Common myeloid progenitor, CD34-positive (primary cell): Measurements from ENCODE around the gene MID1.

ENCODE experiments used
- CTCF ChIA-PET: fragments of 350-600 bp; sonication (Branson Sonifier 250); formaldehyde crosslinking; loops from one replicate; lab custom pipeline; 2021; ENCODE audit warnings: antibody characterized with exemption; lab: Charles Lee
- POLR2A ChIA-PET: fragments of 350-600 bp; sonication (Branson Sonifier 250); formaldehyde crosslinking; loops from one replicate; lab custom pipeline; 2021; ENCODE audit warnings: antibody characterized with exemption; lab: Charles Lee
- DNase-seq, 3 donors: peaks; one replicate each; pipeline versions ENCODE4 v3.0.0 to v3.0.0-alpha.2; 2013
- H3K27ac ChIP-seq, 2 experiments: 1 replicate in 1 of 2; 2 replicates in 1 of 2; pipeline ENCODE4 v1.7.0; 2013; ENCODE audit warnings: inconsistent platforms in 2 of 2, low read length in 2 of 2, mild to moderate bottlenecking in 2 of 2, low read depth in 1 of 2, moderate library complexity in 1 of 2; ENCODE audit not compliant: severe bottlenecking in 2 of 2, insufficient read depth in 1 of 2, poor library complexity in 1 of 2
- H3K27me3 ChIP-seq, 5 experiments: replicated peaks in 2 of 5; 1 replicate in 3 of 5; 2 replicates in 2 of 5; pipeline versions ENCODE4 v1.6.1 to v1.7.0; 2013; ENCODE audit warnings: low read length in 4 of 5, mild to moderate bottlenecking in 2 of 5, moderate library complexity in 2 of 5, inconsistent platforms in 1 of 5; ENCODE audit not compliant: insufficient read depth in 5 of 5, control insufficient read depth in 4 of 5
- H3K36me3 ChIP-seq, 4 experiments: 1 replicate in 2 of 4; 2 replicates in 2 of 4; pipeline versions ENCODE4 v1.6.1 to v1.7.0; 2013; ENCODE audit warnings: low read length in 3 of 4, control low read depth in 1 of 4, mild to moderate bottlenecking in 1 of 4; ENCODE audit not compliant: control insufficient read depth in 4 of 4, insufficient read depth in 4 of 4
- H3K4me1 ChIP-seq, 4 experiments: 1 replicate in 3 of 4; 2 replicates in 1 of 4; pipeline versions ENCODE4 v1.6.1 to v1.7.1; 2013; ENCODE audit warnings: low read length in 3 of 4, mild to moderate bottlenecking in 3 of 4, control low read depth in 1 of 4, inconsistent platforms in 1 of 4, moderate library complexity in 1 of 4; ENCODE audit not compliant: control insufficient read depth in 4 of 4, insufficient read depth in 4 of 4; ENCODE audit errors: control extremely low read depth in 1 of 4
- H3K4me3 ChIP-seq, 7 experiments: 1 replicate in 4 of 7; 2 replicates in 3 of 7; pipeline versions ENCODE4 v1.5.1 to v1.7.0; 2013; ENCODE audit warnings: mild to moderate bottlenecking in 7 of 7, low read length in 6 of 7, moderate library complexity in 6 of 7, inconsistent platforms in 2 of 7, low read depth in 2 of 7, control low read depth in 1 of 7; ENCODE audit not compliant: insufficient read depth in 4 of 7, control insufficient read depth in 1 of 7; ENCODE audit errors: extremely low read depth in 1 of 7
- H3K9me3 ChIP-seq, 5 experiments: 1 replicate in 4 of 5; 2 replicates in 1 of 5; pipeline versions ENCODE4 v1.6.1 to v1.7.1; 2013; ENCODE audit warnings: low read length in 4 of 5, mild to moderate bottlenecking in 2 of 5, inconsistent platforms in 1 of 5, low read depth in 1 of 5, moderate library complexity in 1 of 5; ENCODE audit not compliant: control insufficient read depth in 4 of 5, insufficient read depth in 2 of 5; ENCODE audit errors: control extremely low read depth in 1 of 5
- WGBS: methylation state at CpG from one replicate; pipeline ENCODE4 v1.1.5; 2013; ENCODE audit not compliant: insufficient coverage; 5-methylcytosine and 5-hydroxymethylcytosine counted together

Gene MID1

DNA sequence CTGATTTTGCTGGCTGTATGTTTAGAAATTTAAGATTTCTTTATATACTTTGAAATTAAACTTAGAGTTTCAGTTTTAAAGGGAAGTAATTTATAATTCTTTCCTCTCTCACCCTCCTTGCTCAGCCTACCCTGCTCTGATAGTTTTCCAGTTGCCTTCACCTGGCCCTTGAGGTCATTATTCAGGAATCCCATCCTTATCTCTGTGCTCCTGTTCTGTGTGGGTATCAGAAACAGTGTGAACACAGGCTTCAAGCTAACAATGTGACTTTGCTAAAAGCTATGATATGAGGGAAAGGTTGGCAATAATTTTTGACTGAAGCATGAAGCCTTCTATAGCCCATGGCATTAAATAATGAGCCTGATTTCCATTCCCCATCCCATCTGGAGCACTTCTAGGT is 128.1 kb downstream of the MID1 start:
- Histone ChIP-seq H3K27ac (no peak overlapping the region), H3K36me3 (no peaks in the 10 kb centered on the region), H3K9me3 (no peaks in the 10 kb centered on the region), H3K4me3 (no peak overlapping the region), H3K4me1 (no peaks in the 10 kb centered on the region), H3K27me3 (no peaks in the 10 kb centered on the region)
- no peak for DNase-seq
- CTCF ChIA-PET, result no interaction called here
- POLR2A ChIA-PET, result no interaction called here

DNA sequence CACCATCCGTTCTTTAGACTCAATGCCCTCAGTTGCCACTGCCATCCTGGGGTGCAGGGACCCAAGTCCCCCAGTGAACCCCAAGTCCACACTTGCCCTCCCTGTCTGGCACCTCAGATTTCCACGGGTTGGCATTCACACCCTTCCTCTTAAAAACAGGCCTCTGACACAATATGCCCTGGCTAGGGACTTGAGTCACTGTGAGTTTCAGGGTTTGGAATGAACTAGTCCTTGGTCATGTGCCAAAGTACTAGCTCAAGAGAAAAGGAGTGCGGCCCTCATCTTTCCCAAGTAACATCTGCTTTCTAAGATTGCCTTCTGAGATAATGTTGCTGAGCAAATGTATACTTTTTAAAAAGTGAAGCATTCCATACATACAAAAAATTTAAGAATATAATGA is 134.0 kb downstream of the MID1 start:
- Histone ChIP-seq H3K4me1 (no peaks in the 10 kb centered on the region), H3K9me3 (no peaks in the 10 kb centered on the region), H3K27ac (no peak overlapping the region), H3K4me3 (no peak overlapping the region), H3K36me3 (no peaks in the 10 kb centered on the region), H3K27me3 (peaks cover 0 to 9% (median 0%) of the 10 kb centered on the region in 5 experiments)
- CTCF ChIA-PET, result no interaction called here
- POLR2A ChIA-PET, result no interaction called here
- WGBS, result 82% methylated on average over 2 of the region's 3 CpGs
- no peak for DNase-seq

DNA sequence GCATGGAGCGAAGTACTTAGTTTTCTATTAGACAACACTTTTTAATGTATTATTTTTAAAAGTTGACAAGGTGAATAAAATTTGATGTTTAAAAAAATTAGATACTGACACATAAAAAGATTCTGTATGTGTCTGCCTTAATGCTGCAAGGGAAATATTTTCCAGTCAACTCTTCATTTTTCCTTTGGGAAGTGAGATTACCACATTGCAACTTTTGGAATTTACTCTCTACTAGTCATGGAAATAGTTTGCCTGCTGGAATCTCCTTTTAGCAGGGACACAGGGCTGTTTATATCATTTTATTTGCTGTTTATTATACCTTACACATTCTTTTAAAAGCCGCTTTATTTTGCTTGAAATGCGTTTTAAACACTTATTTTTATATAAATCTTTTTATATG is 135.1 kb downstream of the MID1 start:
- peaks cover 0 to 9% (median 0%) of the 10 kb centered on the region in 5 experiments for H3K27me3 ChIP-seq
- no peaks in the 10 kb centered on the region for H3K4me1 ChIP-seq
- H3K9me3 ChIP-seq, result no peaks in the 10 kb centered on the region
- ChIA-PET CTCF (no interaction called here), POLR2A (no interaction called here)
- no CpG with 5 or more reads among the region's 3 CpGs for WGBS
- DNase-seq, result no peak
- H3K27ac ChIP-seq, result no peak overlapping the region
- no peaks in the 10 kb centered on the region for H3K36me3 ChIP-seq
- H3K4me3 ChIP-seq, result no peak overlapping the region

DNA sequence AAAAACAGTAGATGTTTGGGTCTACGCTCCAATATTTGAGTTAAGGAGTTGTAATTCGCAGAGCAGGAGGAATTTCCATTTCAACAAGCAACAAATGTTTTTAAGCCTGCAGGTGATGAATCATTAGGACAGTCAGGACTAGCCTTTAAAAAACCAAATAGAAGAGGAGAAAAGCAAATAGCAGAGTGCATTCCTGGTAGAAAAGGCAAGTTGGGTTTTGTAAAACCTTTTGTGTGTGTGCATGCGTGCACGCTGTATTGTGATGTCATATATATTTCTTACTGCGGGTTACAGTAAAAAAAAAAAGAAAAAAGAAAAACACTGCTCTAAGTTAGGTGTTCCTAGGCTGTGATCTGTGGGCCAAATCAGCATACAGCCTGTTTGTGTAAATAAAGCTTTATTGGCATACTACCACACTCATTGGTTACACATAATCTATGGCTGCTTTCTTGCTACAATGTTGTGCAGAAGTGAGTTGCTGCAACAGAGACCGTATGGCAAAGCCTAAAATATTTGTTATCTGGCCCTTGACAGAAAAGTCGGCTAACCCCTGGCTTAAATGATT is 135.6 kb downstream of the MID1 start:
- Histone ChIP-seq H3K27ac (no peak overlapping the region), H3K4me3 (no peak overlapping the region), H3K4me1 (no peaks in the 10 kb centered on the region), H3K36me3 (no peaks in the 10 kb centered on the region), H3K9me3 (no peaks in the 10 kb centered on the region), H3K27me3 (peaks cover 0 to 9% (median 0%) of the 10 kb centered on the region in 5 experiments)
- POLR2A ChIA-PET, result no interaction called here
- CTCF ChIA-PET, result no interaction called here
- no peak for DNase-seq
- WGBS, result 61% methylated on average over 3 of the region's 7 CpGs

- 95% methylated on average over 4 of the region's 9 CpGs for WGBS
- H3K9me3 ChIP-seq, result no peaks in the 10 kb centered on the region
- H3K27me3 ChIP-seq, result peaks cover 0 to 9% (median 0%) of the 10 kb centered on the region in 5 experiments
- no peaks in the 10 kb centered on the region for H3K36me3 ChIP-seq
- no peak overlapping the region for H3K27ac ChIP-seq
- no peak overlapping the region for H3K4me3 ChIP-seq
- no peaks in the 10 kb centered on the region for H3K4me1 ChIP-seq
- no peak for DNase-seq
- POLR2A ChIA-PET, result no interaction called here
- CTCF ChIA-PET, result no interaction called here
Measured at GRCh38 chrX:10483191-10483831, 137.1 kb downstream of the MID1 start.

- Histone ChIP-seq H3K36me3 (no peaks in the 10 kb centered on the region), H3K27me3 (peaks cover 0 to 9% (median 0%) of the 10 kb centered on the region in 5 experiments), H3K4me1 (no peaks in the 10 kb centered on the region), H3K9me3 (no peaks in the 10 kb centered on the region), H3K4me3 (no peak overlapping the region), H3K27ac (no peak overlapping the region)
- CTCF ChIA-PET, result no interaction called here
- POLR2A ChIA-PET, result no interaction called here
- DNase-seq, result no peak
- 100% methylated on average over 2 of the region's 5 CpGs for WGBS
Measured at GRCh38 chrX:10482708-10483107, 137.7 kb downstream of the MID1 start.

DNA sequence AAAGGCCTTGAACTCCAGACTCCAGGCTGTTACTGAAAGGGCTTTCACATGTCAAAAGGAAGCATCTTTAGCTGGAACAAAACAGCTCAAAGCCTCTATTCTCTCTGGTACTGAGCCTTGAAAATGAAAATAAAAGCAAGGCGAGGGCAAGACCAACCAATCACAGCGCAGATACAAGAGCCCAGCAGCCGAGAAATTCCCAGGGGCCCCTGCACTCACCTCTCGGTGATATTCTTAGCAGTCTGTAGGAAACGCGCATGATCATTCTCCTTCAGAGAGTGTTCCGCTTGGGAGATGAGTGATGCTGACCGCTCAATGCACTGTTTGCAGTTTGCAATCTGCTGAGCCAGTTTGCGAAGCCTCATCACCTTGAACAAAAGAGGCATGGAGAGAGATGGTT is 138.1 kb downstream of the MID1 start:
- ChIA-PET CTCF (no interaction called here), POLR2A (no interaction called here)
- H3K27ac ChIP-seq, result no peak overlapping the region
- 86% methylated on average over 9 of the region's 9 CpGs for WGBS
- no peaks in the 10 kb centered on the region for H3K4me1 ChIP-seq
- H3K27me3 ChIP-seq, result peaks cover 0 to 9% (median 0%) of the 10 kb centered on the region in 5 experiments
- H3K36me3 ChIP-seq, result no peaks in the 10 kb centered on the region
- no peak overlapping the region for H3K4me3 ChIP-seq
- DNase-seq, result no peak
- no peaks in the 10 kb centered on the region for H3K9me3 ChIP-seq
